NCI-H2227 (cell line): Measurements from ENCODE around the gene EVX1.

Experiments
- DNase-seq: peaks from one replicate; lab custom pipeline; 2025; ENCODE audit not compliant: unreplicated experiment; lab: John Stamatoyannopoulos, UW

The EVX1 gene

GRCh38 chr7:27205325-27206280 lies 37.0 kb upstream of the EVX1 start:
- no peak for DNase-seq

DNA sequence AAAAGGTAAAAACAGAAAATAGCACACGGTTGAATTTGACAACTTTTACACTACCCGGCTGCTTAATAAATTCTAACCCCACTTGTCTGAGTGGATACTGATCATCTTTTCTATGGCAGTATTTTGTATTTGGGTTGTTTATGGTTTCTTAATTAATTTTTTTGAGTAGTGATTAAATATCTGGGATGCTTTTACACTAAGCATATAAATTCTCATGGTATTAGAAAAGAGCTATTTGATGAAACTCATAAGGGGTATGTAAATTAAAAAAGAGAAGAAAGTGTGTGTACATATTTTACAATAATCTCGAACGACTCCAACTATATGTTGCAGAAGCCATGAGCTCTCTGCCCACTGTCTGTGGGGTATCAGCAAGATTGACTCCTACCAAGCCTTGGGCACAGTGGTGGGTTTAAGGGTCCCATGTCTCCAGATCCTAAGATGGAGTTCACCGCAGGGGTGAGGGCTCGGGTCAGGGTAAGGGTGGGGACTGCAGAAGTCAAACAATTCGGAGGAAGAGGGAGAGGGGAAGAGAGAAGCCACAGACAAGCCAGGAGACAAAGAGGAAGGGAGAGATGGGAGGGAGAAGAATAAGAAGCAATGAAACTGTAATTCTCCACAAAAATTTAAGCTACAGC lies 35.1 kb upstream of the EVX1 start:
- DNase-seq = no peak

DNA sequence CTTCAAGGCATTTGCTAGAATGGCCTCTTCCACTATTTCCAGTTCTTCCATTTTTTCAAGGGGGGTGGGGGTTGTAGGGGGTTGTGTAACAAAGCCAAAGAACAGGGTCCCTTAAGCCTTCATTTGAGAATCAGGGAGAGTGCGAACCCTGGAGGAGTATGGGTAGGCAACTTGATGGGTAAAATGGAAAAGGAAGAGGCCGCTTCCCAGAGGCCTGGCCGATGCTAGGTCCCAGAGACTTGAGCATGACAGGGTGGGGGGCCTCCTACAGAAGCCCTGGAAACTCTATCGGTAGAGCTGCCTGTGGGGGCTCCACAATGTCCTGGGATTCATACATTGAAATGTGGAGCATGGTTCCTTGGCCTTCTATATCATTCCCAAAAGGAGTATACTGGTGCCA lies 33.6 kb upstream of the EVX1 start:
- no peak for DNase-seq

DNA sequence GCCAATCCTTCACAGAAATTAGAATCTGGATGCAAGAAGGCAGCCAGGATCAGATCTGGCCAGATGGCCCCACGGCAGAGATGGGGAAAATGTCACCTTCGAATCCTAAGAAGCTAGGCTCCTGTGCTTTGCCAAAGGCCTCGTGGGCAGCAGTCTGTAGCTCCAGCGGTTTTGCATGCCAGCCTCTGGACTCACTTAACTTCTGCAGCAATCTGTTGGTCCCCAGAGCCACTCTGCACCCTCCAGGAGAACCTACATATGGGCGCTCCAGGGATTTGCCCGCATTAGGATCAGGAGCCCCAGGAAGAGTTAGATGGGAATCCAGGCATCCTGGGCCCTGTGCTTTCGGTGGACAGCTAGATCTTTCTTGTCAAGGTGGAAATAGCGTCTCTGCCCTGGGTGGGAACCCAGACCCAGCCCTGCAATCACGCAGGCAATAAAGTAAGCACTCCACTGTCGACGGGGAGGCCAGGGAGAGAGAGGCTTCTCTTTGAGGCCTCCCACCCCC lies 32.6 kb upstream of the EVX1 start:
- DNase-seq = no peak

DNA sequence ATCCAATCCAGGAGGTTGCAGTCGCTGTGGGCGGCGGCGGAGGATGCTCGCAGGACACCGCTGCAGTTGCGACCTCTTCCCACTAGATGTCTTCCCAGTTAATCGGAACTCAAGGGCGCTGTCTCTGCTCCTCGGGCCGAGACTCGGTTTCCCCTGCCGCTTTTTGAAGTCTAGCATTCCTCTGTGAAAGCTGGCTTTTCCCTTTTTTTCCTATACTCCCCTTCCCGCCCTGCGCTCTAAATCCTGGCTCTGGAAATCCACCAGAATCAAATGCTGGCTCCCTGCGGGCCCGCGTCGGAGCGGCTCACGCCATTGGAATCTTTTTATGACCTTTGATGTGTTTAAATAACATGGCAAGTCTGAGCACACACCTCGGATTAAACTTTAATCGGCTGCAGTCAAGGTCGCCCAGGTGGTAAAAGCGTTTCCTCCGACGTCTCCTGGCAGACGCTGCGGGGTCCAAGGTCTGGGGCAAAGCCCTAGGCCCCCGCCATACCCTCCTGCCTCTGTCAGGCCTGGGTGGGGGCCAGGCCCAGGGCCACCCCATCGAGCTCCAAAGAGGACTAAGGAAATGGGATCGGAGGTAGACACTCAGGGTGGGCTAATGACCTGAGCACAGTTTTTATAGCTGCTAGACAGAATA lies 32.0 kb upstream of the EVX1 start:
- DNase-seq = peak; percentile 34

- no peak for DNase-seq
These were observed 31.5 kb upstream of the EVX1 start for GRCh38 chr7:27211084-27211446.

GRCh38 chr7:27211764-27212204 lies 30.8 kb upstream of the EVX1 start:
- DNase-seq = no peak

DNA sequence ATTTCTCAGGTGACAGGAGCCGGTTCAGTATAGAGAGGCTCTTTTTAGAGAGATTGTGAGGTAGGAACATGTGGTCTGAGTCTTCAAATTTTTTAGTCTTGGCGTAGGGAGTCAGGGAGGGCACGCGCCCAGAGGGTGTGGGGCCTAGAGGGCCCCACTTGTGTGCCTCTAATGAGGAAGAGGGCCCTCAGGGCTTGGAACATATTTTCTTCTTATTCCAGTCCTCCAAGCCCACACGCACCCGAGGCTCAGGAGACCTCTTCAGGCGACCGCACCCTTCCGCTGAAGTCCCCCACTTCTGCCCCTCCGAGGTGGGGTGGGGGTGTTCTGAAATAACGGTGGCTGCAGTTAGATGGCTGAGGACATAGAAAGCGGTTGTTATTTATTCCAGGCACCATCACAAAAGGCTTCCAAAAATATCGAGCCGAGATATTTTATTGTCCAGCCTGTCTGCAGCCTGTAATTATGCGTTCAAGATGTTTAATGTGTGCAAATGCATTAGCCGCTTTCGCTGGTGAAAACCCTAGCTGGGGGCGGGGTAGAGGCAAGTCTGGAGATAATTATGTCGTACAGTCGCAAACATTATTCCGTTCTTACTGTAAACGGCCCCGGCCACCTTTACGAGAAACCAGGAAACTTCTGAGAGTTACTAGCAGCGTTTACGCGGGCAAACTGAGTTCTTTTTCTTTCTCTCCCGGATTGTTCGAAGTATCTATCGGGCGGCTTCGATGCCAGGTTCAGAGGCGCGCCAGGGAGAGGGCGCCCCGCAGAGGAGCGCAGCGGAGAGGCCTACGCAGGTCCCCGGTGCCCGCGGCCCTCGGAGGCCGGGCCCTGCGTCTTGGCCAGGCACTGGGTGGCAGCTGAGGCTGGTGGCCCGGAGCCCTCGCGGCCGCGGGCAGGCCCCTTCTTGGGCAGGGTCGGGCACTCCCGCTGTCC lies 29.8 kb upstream of the EVX1 start:
- peak; percentile 14 for DNase-seq

- no peak for DNase-seq
These were observed 29.0 kb upstream of the EVX1 start for GRCh38 chr7:27213433-27214238.

- DNase-seq = no peak
These were observed 28.2 kb upstream of the EVX1 start for GRCh38 chr7:27214239-27214950.

- no peak for DNase-seq
These were observed 27.2 kb upstream of the EVX1 start for GRCh38 chr7:27215356-27215755.

- no peak for DNase-seq
These were observed 24.7 kb upstream of the EVX1 start for GRCh38 chr7:27217951-27218350.

GRCh38 chr7:27219821-27220220 lies 22.8 kb upstream of the EVX1 start:
- DNase-seq = no peak

GRCh38 chr7:27220440-27220955 lies 22.1 kb upstream of the EVX1 start:
- no peak for DNase-seq

DNA sequence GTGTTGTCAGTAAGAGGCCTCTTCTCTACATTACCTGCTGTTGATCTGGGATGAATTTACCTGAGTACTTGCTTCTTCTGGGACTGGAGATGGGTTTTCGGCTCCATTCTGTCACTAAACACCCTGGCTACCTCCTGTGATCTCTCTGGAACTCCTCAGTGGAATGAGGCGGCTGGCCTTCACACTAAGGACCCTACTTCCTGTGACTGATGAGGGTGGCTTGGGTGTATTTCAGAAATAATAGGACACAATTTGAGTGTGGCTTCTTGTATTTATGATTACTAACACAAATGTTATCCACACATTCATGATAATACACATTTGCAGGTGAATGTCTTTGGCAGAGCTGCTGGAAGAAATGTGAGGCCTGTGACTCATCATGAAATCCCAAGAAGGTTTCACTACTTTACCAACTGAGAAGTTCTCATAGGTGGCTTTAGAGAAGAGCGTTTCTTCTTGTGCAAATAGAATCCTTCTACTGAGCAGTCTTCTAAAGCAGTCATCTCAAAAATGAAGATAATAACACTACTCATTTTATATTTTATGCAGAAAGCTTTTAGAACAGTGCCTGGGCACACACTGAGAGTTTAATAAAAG lies 21.3 kb upstream of the EVX1 start:
- no peak for DNase-seq

GRCh38 chr7:27223941-27224575 lies 18.5 kb upstream of the EVX1 start:
- no peak for DNase-seq

DNA sequence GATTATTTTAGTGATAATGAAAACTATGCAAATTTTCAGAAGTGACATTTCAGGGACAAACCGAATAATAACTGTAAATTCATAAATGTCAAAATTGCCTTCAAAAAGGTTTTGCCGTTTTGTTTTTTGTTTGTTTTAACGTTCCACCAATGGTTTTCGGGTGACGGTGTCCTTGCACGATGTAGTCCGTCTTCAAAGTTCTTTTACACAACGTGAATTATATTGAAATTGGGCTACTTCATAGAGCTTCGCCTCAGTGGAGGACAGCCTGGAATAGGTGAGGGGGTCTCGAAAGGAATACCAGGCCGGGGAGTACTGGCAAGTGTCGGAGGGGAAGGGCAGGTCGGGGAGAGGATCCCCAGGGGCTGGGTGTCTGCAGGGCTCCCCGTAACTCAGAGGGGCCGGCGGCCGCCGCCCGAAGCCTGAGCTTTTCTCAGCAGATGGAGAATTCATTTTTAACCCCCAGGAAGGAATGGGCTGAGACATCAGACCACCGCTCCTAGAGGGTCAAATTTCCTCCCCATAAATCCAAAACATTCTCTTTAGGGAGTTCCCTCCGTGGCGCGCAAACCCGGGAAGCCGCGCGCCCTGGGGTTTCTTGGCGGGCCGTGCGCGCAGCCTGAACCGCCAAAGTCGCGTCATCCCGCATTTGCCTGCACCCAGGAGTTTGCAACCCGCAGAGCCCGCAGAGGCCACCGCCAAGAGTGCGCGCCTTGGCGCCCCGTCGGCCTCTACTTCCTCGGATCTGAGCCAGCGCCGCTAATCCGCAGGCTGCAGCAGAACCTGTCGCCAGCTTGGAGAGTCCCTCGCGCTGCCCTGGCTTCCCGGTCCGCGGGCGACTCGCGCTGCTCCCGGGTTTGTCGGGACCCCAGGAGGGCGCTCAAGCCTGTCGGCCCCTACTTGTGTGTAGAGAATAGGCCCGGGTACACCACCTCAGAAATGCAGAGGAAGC lies 17.3 kb upstream of the EVX1 start:
- DNase-seq = no peak
